SK-N-SH (cell line): Measurements from ENCODE around the gene LAX1. TPM values are rescaled to one million over a fixed set of nuclear protein-coding genes. Genes with fewer than 3 reads are reported as not detected.

Experiments used
- CTCF ChIA-PET: fragments of 300-600, 350-600 bp; formaldehyde crosslinking; extraction: SDS; loops from one replicate; lab custom pipeline; 2021; lab: Yijun Ruan, JAX
- POLR2A ChIA-PET: fragments of 350-600 bp; sonication (Branson Sonifier 250); formaldehyde crosslinking; extraction: SDS; loops from one replicate; lab custom pipeline; 2020; ENCODE audit warnings: antibody characterized with exemption, inconsistent platforms; lab: Yijun Ruan, JAX
- DNase-seq: peaks from one replicate; pipeline ENCODE4 v3.0.0; 2012
- H2AFZ ChIP-seq: fragments of 200-600 bp; sonication (generic); 2 replicates; pipeline ENCODE4 v1.8.1; 2016; ENCODE audit warnings: antibody characterized with exemption, mild to moderate bottlenecking, low read depth
- H3F3A ChIP-seq: fragments of 200-600 bp; sonication (generic); replicated peaks from 2 replicates; pipeline ENCODE3; 2016; ENCODE audit warnings: antibody characterized with exemption, mild to moderate bottlenecking; ENCODE audit not compliant: insufficient read depth
- H3K27ac ChIP-seq, 2 experiments: fragments of 200-500 bp in 1 of 2; fragments of 200-600 bp in 1 of 2; sonication (Bioruptor generic) in 1 of 2; sonication (generic), shearing (Covaris generic) in 1 of 2; 2 replicates each; pipeline versions ENCODE4 v1.5.1 to v1.6.1; 2014 to 2016; ENCODE audit warnings: low read depth in 2 of 2, inconsistent platforms in 1 of 2, low read length in 1 of 2, mild to moderate bottlenecking in 1 of 2, mixed read lengths in 1 of 2
- H3K27me3 ChIP-seq: fragments of 200-600 bp; sonication (generic), shearing (Covaris generic); 2 replicates; pipeline ENCODE4 v1.6.1; 2016; ENCODE audit warnings: mixed run types; ENCODE audit not compliant: insufficient read depth
- H3K36me3 ChIP-seq, 2 experiments: fragments of 200-500 bp in 1 of 2; fragments of 200-600 bp in 1 of 2; sonication (Bioruptor generic) in 1 of 2; sonication (generic) in 1 of 2; replicated peaks in 1 of 2; 2 replicates each; pipeline versions ENCODE3 to v1.5.1; 2014 to 2016; ENCODE audit warnings: low read length in 1 of 2, mild to moderate bottlenecking in 1 of 2; ENCODE audit not compliant: insufficient read depth in 2 of 2, control insufficient read depth in 1 of 2
- H3K4me1 ChIP-seq, 2 experiments: fragments of 200-500 bp in 1 of 2; fragments of 200-600 bp in 1 of 2; sonication (Bioruptor generic) in 1 of 2; sonication (generic), shearing (Covaris generic) in 1 of 2; 2 replicates each; pipeline versions ENCODE4 v1.5.1 to v1.6.1; 2014 to 2016; ENCODE audit warnings: low read depth in 1 of 2, low read length in 1 of 2, mixed run types in 1 of 2; ENCODE audit not compliant: insufficient read depth in 2 of 2, control insufficient read depth in 1 of 2
- H3K4me2 ChIP-seq: fragments of 200-600 bp; sonication (generic), shearing (Covaris generic); 2 replicates; pipeline ENCODE4 v1.6.1; 2017; ENCODE audit warnings: mixed run types
- H3K4me3 ChIP-seq, 2 experiments: fragments of 200-500 bp in 1 of 2; fragments of 200-600 bp in 1 of 2; sonication (Bioruptor generic) in 1 of 2; sonication (generic), shearing (Covaris generic) in 1 of 2; 2 replicates each; pipeline versions ENCODE4 v1.5.1 to v1.8.1; 2014 to 2016; ENCODE audit warnings: low read depth in 2 of 2, inconsistent platforms in 1 of 2, low read length in 1 of 2, mild to moderate bottlenecking in 1 of 2, mixed read lengths in 1 of 2, moderate library complexity in 1 of 2
- H3K79me2 ChIP-seq: fragments of 200-600 bp; sonication (generic); 2 replicates; pipeline ENCODE4 v1.8.1; 2017; ENCODE audit warnings: mild to moderate bottlenecking; ENCODE audit not compliant: insufficient read depth
- H3K9ac ChIP-seq: fragments of 200-600 bp; sonication (generic); 2 replicates; pipeline ENCODE4 v1.6.1; 2017; ENCODE audit warnings: mixed run types
- H3K9me2 ChIP-seq: fragments of 200-600 bp; sonication (generic); 2 replicates; pipeline ENCODE4 v1.6.1; 2017; ENCODE audit warnings: mixed run types
- H3K9me3 ChIP-seq: fragments of 200-600 bp; sonication (generic); 2 replicates; pipeline ENCODE4 v1.6.1; 2017; ENCODE audit warnings: mixed run types, mild to moderate bottlenecking, moderate library complexity
- H4K20me1 ChIP-seq: fragments of 200-600 bp; sonication (generic); 2 replicates; pipeline ENCODE4 v1.6.1; 2017; ENCODE audit warnings: mild to moderate bottlenecking, mixed run types; ENCODE audit not compliant: insufficient read depth
- ELF1 ChIP-seq: IDR thresholded peaks from 2 replicates; pipeline ENCODE4 v1.4.0; 2012
- EP300 ChIP-seq, 2 experiments: IDR thresholded peaks; 2 replicates each; pipeline versions ENCODE4 v1.4.0 to v1.6.1; 2012; ENCODE audit warnings: borderline replicate concordance in 1 of 2, low read depth in 1 of 2, low read length in 1 of 2
- EZH2phosphoT487 ChIP-seq: fragments of 200-600 bp; sonication (generic); IDR thresholded peaks from 2 replicates; pipeline ENCODE4 v1.6.1; 2017; ENCODE audit warnings: low read depth, mixed run types, mild to moderate bottlenecking, antibody characterized with exemption, moderate library complexity, borderline replicate concordance
- FOSL2 ChIP-seq: IDR thresholded peaks from 2 replicates; pipeline ENCODE4 v1.4.0; 2012; ENCODE audit warnings: low read depth, mild to moderate bottlenecking, moderate library complexity, borderline replicate concordance
- GATA2 ChIP-seq: sonication (generic); formaldehyde crosslinking; IDR thresholded peaks from 2 replicates; pipeline ENCODE4 v1.5.0; 2020; ENCODE audit warnings: mild to moderate bottlenecking, missing genetic modification reagents
- JUND ChIP-seq: IDR thresholded peaks from 2 replicates; pipeline ENCODE4 v1.4.0; 2012
- PBX3 ChIP-seq: IDR thresholded peaks from 2 replicates; pipeline ENCODE4; 2012
- RAD21 ChIP-seq: IDR thresholded peaks from 2 replicates; pipeline ENCODE4 v1.6.1; 2012; ENCODE audit warnings: mild to moderate bottlenecking, low read length
- RFX5 ChIP-seq: IDR thresholded peaks from 2 replicates; pipeline ENCODE4 v1.6.1; 2012; ENCODE audit warnings: mild to moderate bottlenecking, improper control_type of control experiment, low read length
- TEAD4 ChIP-seq: IDR thresholded peaks from 2 replicates; pipeline ENCODE4 v1.4.0; 2012; ENCODE audit warnings: mild to moderate bottlenecking, borderline replicate concordance; ENCODE audit not compliant: insufficient read depth
- USF1 ChIP-seq: IDR thresholded peaks from 2 replicates; pipeline ENCODE4 v1.4.0; 2012; ENCODE audit warnings: low read depth, borderline replicate concordance
- USF2 ChIP-seq: fragments of 150-350 bp; IDR thresholded peaks from 2 replicates; pipeline ENCODE4 v1.6.1; 2017; ENCODE audit warnings: antibody characterized with exemption, low read length, low read depth, borderline replicate concordance
- YY1 ChIP-seq: IDR thresholded peaks from 2 replicates; pipeline ENCODE4 v1.4.0; 2012; ENCODE audit warnings: low read depth, mild to moderate bottlenecking
- WGBS: methylation state at CpG from one replicate; pipeline ENCODE4 v1.1.6; 2017; ENCODE audit warnings: low lambda C conversion rate; 5-methylcytosine and 5-hydroxymethylcytosine counted together
- polyA plus RNA-seq, 3 experiments: library from polyadenylated mRNA; depleted of rRNA; stranded (reverse); fragments of >200 nt; gene quantifications; 2 replicates each; pipeline ENCODE4 v1.2.3, GENCODE V29; 2012

LAX1 gene
- polyA plus RNA-seq, 1 of the 3 experiments (the other 2 are of a cell fraction), result 0.03 TPM

GRCh38 chr1:203733009-203733863 lies 31.7 kb upstream of the LAX1 start (continued):
- no peak for TF ChIP-seq RAD21
- TF ChIP-seq YY1, result no peak
- TF ChIP-seq USF1, result no peak
- TF ChIP-seq JUND, result no peak
- TF ChIP-seq RFX5, result no peak
- TF ChIP-seq, all 33 proteins: peak for 0

GRCh38 chr1:203742436-203742835 lies 22.5 kb upstream of the LAX1 start:
- Histone ChIP-seq H3K9me2 (no peaks in the 10 kb centered on the region), H3K4me1 (no peaks in the 10 kb centered on the region), H4K20me1 (no peaks in the 10 kb centered on the region), H3K79me2 (no peaks in the 10 kb centered on the region; the same call in 1 of the 2 replicates), H3K9ac (no peak overlapping the region), H3F3A (peaks cover 19% of the 10 kb centered on the region), H3K36me3 (peaks cover 21 to 49% of the 10 kb centered on the region in 2 experiments), H3K27ac (no peak overlapping the region), H2AFZ (no peak overlapping the region), H3K27me3 (no peaks in the 10 kb centered on the region), H3K4me3 (no peak overlapping the region), H3K4me2 (no peak overlapping the region), H3K9me3 (no peaks in the 10 kb centered on the region)
- DNase-seq, result no peak
- POLR2A ChIA-PET, result no interaction called here
- no peak for TF ChIP-seq PBX3
- no peak for TF ChIP-seq TEAD4
- TF ChIP-seq FOSL2, result no peak
- no peak for TF ChIP-seq RFX5
- TF ChIP-seq ELF1, result no peak
- TF ChIP-seq JUND, result no peak
- TF ChIP-seq GATA2, result no peak
- TF ChIP-seq USF1, result no peak
- no peak for TF ChIP-seq EP300 (IDR thresholded peaks at IDR 0.05; ENCODE audit: borderline replicate concordance in 1 of 2, low read depth in 1 of 2, low read length in 1 of 2)
- TF ChIP-seq EZH2phosphoT487, result no peak
- TF ChIP-seq USF2, result no peak
- CTCF ChIA-PET, result no interaction called here
- WGBS, result 77% methylated on average over 3 of the region's 3 CpGs
